ENCODE results near the gene SPATA19.

DNA sequence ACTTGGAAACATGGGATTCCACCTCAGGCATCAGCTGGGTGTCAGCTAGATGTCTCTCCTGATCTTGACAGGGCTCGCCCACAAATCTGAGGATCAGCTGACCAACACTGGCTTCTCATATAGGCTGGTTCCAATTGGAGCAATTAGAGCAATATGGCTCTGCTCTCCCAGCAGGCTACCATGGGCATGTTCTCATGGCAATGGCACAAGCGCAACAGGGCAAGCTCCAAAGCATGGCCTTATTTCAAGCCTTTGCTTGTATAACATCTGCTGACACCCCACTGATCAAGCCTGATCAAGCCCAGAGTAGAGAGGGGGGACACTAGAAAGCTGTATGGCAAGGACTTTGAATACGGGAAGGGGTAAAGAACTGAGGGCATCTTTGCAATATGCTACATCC is 40.7 kb upstream of the SPATA19 start:
- TF ChIP-seq POLR2A (IDR thresholded peaks at IDR 0.05; ENCODE audit: low read depth, low read length) (no peak), POLR2AphosphoS5 (IDR thresholded peaks at IDR 0.05; ENCODE audit: low read depth, low read length) (no peak)
